ENCODE results near the gene PIK3R5.

- TF ChIP-seq, protein P1, sequence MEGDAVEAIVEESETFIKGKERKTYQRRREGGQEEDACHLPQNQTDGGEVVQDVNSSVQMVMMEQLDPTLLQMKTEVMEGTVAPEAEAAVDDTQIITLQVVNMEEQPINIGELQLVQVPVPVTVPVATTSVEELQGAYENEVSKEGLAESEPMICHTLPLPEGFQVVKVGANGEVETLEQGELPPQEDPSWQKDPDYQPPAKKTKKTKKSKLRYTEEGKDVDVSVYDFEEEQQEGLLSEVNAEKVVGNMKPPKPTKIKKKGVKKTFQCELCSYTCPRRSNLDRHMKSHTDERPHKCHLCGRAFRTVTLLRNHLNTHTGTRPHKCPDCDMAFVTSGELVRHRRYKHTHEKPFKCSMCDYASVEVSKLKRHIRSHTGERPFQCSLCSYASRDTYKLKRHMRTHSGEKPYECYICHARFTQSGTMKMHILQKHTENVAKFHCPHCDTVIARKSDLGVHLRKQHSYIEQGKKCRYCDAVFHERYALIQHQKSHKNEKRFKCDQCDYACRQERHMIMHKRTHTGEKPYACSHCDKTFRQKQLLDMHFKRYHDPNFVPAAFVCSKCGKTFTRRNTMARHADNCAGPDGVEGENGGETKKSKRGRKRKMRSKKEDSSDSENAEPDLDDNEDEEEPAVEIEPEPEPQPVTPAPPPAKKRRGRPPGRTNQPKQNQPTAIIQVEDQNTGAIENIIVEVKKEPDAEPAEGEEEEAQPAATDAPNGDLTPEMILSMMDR (conservative IDR thresholded peaks at IDR 0.05; ENCODE audit: low read length): no peak
- TF ChIP-seq EZH2phosphoT487 (IDR thresholded peaks at IDR 0.05; ENCODE audit: borderline replicate concordance, low read depth, low read length): no peak
Measured at GRCh38 chr17:8959312-8959918, 6.1 kb downstream of the PIK3R5 start.

All from OCI-LY7 (cell line).